GM19035 (cell line): ENCODE data around the gene CIAPIN1.

Experiments
- ATAC-seq: cut with Tn5 transposase; IDR thresholded peaks from one replicate; pipeline ENCODE4 v1.9.1; 2021; ENCODE audit not compliant: unreplicated experiment

The CIAPIN1 gene

DNA sequence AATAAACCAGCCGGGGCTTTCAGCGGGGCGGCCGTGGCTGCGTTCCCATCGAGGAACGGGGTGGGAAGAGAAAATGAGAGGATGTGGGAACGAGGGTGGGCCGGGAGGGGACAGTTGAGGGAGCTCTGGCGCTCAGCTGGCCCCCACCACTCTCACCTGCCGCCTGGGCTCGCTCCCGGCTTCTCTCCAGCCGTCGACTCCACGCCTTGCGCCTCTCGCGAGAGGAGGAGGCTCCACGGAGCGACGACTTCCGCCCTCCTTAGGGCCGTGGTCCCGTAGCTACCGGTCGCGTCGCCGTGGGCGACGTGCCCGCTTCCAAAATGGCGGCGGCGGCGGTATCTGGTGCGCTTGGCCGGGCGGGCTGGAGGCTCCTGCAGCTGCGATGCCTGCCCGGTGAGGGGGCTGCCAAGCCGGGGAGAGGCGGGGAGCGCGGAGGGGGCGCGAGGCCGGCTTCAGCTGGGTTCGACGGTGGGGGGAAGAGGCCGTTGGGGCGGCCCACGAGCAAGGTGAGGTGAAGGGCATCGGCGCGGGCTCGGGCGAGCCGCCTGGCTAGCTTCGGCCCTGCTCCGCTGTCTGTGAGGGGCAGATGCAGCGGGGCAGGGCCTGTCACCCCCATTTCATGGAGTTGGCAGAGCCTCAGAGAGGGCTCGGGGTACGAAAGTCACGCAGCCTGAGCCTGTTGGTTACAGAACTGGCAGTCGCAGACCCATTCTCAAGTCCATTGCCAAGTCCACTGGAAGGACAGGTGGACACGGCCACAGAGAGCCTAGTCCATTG is at the start of gene CIAPIN1, which contains the start of gene COQ9:
Gene CIAPIN1, minus strand, starts transcription at position 200 of the 777 bp plus-strand sequence. CDS start 6,457 bp downstream, outside the sequence.
Gene COQ9, plus strand, starts transcription at position 294 of the 777 bp plus-strand sequence. Its CDS starts 27 bp downstream, at position 321.
- peak; percentile 98 for ATAC-seq

- no peak for ATAC-seq
Measured at GRCh38 chr16:57493767-57494166, 46.6 kb upstream of the CIAPIN1 start.

DNA sequence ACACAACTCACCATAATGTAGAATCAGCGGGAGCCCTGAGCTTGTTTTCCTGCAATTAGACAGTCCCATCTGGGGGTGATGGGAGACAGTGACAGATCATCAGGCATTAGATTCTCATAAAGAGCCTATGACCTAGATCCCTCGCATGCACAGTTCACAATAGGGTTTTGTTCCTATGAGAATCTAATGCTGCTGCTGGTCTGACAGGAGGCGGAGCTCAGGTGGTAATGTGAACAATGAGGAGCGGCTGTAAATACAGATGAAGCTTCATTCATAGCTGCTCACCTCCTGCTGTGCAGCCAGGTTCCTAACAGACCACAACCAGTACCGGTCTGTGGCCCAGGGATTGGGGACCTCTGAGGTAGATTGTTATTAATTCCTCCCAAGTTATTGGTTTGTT is 42.0 kb upstream of the CIAPIN1 start:
- ATAC-seq = no peak

- no peak for ATAC-seq
Measured at GRCh38 chr16:57486858-57487834, 40.0 kb upstream of the CIAPIN1 start.

DNA sequence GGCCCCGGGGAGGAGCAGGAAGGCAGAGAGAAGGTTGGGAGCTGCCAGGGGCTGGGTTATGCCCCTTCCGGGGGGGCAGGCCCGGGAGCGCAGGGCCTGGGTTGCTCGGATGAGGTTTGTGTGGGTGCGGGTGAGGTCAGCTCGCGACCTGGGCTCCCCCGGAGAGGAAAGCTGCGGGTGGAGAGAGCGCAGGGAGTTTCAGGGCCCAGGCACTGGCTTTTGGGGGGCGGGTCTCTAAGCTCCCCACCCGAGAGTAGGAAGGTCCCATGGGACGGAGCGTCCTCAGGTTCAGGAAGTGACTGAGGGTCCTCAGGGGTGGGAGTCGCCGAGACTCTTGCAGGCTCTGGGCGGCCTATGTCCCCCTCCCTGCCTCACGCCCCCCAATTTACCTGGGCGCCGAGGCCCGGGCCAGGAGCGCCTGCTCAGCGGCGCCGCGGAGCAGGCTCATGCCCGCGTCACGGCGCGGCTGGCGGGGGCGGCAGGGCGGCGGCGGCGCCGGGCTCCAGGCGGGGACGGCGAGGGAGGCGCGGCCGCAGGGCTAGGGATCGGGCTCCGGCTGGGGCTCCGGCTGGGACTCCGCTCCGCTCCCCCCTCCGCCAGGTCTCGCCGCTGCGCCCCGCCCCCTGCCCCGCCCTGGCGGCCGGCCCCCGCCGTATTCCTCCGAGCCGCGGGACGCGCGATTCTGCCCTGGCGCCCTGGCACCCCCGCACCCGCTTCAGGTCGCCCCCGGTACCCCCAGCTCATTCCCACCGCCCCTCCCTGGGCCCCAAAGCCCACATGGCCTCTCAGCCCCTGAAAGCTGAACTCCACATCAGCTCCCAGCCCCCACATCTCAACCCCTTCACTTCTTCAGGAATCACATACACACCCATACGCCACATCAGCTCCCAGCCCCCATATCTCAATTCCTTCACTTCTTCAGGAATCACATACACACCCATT is 39.0 kb upstream of the CIAPIN1 start, which contains the start of gene DOK4:
Gene DOK4, minus strand, starts transcription at position 578 of the 942 bp plus-strand sequence. CDS start 6,986 bp downstream, outside the sequence.
- peak; percentile 78 for ATAC-seq

DNA sequence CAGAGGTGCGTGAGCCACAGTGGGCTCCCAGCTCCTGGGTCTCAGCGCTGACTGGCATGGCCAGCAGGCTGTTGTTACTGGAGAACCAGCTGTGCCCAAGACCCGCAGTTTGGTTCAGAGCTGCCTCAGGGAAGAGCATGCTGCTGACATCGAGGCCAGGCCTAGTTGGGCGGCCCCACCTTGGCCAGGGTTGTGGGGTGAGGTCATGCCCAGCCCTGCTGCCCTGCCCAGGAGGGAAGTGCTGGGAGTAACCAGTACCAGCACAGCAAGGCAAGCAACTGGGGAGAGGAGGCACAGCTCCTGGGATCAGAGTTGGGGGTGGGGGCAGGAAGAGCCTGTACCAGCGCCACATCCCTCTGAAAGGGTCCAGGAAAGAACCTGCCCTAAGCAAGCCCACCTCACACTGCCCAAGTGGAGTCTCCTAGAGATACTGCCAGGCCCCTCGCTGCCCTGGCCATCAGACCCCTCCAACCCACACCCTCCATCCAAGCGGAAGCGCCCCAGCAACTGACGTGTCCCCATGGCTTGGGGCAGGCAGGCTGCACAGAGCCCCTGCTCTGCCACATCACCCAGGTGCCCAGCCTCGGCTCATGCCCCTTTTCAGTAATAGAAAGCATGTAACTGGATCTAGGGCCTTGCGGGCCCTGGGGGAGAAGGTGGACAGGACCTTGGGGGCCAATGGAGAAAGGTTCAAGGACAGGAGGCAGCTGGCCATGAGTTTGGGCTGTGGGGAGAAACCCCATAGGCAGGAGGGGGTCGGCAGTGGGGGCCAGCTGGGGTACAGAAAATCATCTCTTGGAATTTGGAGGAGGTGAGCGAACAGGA is 38.1 kb upstream of the CIAPIN1 start:
- no peak for ATAC-seq

GRCh38 chr16:57484515-57485005 is 37.4 kb upstream of the CIAPIN1 start:
- no peak for ATAC-seq

- no peak for ATAC-seq
Measured at GRCh38 chr16:57483725-57484514, 36.7 kb upstream of the CIAPIN1 start.

GRCh38 chr16:57482845-57483545 is 35.8 kb upstream of the CIAPIN1 start:
- no peak for ATAC-seq

DNA sequence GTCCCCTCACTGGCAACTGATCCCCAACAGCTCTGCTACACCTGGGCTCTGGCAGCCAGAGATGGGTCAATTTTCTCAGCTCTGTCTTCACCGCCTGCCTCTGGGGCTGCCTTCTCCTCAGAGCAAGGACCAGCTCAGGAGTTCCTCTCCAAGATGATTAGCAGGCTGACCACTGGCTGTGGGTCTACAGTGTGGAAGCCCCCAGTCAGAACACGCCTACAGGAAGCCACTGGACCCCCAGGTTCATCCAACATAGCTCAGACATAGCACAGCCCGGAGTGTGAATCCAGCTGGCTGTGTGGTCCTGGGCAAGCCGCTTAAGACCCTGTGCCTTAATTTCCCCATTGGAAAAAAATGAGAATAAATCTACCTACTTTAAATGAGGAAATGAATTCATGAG is 34.2 kb upstream of the CIAPIN1 start:
- no peak for ATAC-seq

- ATAC-seq = no peak
Measured at GRCh38 chr16:57480754-57481230, 33.6 kb upstream of the CIAPIN1 start.

- no peak for ATAC-seq
Measured at GRCh38 chr16:57479976-57480753, 33.0 kb upstream of the CIAPIN1 start.

DNA sequence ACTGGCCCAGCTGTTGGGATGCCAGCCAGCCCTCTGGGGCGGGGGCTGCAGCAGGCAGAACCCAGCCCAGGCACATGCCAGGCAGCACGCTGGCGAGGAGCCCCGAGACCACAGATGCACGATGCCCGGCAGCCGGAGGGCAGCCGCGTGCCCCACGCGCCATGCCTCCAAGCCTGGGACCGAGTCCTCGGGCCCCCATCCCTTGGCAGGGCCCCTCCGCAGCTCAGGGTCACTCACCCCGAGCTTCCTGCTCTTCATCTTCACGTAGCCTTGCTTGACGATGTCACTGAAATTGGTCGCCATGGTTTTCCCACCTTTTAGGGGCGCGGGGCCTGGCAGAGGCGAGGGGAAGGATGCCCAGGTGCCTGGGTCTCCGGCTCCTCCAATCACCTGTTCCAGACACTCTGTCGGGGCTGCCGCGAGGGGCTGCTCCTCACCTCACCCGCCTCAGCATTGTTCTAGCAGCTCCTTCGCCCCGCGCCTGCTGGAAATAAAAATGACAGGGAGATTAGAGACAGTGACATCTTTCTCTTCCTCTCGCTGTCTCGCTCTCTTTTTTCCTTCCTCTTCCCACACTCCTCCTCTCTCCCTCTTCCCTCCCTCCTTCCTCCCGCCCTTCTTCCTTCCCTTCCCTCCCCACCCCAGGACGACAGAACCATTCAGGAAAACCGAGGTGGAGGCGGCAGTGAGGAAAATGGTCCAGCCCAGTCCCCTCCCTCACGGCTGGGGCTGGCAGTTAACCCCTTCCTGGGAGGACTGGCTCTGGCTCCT is 32.2 kb upstream of the CIAPIN1 start:
- ATAC-seq = no peak

DNA sequence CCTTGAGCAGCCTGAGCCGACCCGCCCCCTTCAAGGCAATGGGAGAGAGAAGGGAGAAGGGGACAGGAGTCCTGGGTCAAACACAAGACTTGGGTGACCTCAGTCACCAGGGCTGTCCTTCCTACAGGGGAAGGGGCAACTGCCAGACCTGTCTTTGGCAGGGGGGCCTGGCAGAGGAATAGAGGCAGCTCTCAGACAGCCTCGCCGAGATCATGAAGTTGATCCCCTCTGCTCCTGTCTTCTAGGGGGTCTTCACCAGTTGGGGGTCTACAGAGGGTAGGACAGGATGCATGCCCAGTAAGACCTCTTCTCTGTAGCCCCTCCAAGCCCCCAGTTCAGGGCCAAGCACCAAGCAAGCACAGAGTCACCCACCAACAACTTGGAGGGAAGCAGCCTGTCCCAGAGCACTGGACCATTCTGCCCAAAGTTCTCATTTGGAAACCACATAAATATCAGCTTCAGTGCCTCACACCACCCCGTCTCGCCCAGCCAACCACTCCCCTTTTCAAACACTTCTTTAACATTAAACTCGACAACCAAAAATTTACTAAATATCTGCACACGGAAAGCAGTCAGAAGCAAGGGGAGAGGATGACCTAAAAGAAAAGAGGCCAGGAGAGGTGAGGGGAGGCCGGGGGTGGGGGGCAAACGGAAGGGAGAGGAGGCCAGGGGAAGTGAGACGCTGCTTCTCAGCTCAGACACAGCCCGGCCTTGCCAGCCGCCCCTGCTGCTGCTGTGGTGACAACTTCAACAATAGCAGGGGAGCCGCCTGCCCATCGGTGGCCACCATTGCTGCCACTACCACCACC is 31.4 kb upstream of the CIAPIN1 start:
- no peak for ATAC-seq

DNA sequence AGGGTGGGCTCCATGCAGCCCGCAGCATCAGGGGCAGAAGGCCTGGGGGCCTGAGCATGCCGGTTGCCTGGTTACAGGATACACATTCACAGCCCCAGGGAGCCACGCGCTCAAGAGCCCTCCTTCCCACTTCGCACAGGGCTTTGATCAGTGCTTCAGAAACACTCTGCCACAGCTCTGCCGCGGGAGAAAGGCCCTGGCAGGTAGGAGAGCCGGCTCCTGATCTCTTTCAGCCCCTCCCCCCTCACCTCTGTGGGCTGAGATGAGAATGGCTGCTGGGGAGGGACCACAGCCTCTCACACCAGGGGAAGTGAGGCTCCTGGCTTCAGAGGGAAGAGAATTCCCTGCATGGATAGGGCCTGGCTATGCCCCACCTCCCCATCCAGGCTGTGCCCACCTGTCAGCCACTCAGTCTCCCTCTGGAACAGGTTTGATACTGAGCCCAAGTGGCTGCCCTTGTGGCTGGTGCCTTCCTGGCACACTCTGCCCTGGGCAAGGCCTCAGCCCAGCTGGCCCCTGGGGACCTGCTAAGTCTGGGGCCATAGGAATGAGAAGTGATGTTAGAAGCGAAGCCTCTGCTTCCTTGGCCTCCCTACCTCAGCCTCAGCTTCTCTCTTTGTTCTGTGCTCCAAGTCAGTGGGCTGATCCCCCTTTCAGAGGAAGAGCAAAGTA is 30.5 kb upstream of the CIAPIN1 start:
- ATAC-seq = no peak
